Spleen (tissue), 7 donors: ENCODE measurements around the gene HRK.

Source experiments
- POLR2A ChIP-seq, 3 donors: fragments of 450-650 bp; IDR thresholded peaks; one replicate each; pipeline ENCODE4 v1.5.1; 2017; ENCODE audit warnings: antibody characterized with exemption in 3 of 3, mild to moderate bottlenecking in 1 of 3
- TF ChIP-seq, protein P1 (sequence below), 11 experiments: fragments of 200-600 bp in 7 of 11; fragments of 450-650 bp in 4 of 11; sonication (generic) in 4 of 11; IDR thresholded peaks in 8 of 11; conservative IDR thresholded peaks in 3 of 11; 1 replicate in 7 of 11; 2 replicates in 4 of 11; pipeline versions ENCODE4 v1.4.0 to v1.8.0; 2016 to 2021; ENCODE audit warnings: antibody characterized with exemption in 11 of 11, inconsistent platforms in 4 of 11, mild to moderate bottlenecking in 1 of 11
- donor health status: DM: no; HTN: no; CAD: no; lungs with moderate emphysema.
- donor health status: DM: no; HTN: no; CAD: no.
- donor health status: DM: no; HTN: no; CAD: no.

DNA sequence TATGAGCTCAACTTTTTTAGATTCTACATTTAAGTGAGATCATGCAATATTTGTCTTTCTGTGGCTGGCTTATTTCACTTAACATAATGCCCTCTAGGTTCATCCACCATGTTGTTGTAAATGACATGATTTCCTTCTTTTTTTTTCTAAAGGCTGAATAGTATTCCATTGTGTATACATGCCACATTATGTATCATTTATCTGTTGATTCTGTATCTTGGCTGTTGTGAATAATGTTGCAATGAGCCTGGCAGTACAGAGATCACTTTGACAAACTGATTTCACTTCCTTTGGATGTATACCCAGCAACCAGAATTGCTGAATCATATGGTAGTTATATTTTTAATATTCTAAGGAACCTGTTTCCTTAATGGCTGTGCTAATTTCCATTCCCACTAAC is 48.6 kb upstream of the HRK start:
- TF ChIP-seq, protein P1, sequence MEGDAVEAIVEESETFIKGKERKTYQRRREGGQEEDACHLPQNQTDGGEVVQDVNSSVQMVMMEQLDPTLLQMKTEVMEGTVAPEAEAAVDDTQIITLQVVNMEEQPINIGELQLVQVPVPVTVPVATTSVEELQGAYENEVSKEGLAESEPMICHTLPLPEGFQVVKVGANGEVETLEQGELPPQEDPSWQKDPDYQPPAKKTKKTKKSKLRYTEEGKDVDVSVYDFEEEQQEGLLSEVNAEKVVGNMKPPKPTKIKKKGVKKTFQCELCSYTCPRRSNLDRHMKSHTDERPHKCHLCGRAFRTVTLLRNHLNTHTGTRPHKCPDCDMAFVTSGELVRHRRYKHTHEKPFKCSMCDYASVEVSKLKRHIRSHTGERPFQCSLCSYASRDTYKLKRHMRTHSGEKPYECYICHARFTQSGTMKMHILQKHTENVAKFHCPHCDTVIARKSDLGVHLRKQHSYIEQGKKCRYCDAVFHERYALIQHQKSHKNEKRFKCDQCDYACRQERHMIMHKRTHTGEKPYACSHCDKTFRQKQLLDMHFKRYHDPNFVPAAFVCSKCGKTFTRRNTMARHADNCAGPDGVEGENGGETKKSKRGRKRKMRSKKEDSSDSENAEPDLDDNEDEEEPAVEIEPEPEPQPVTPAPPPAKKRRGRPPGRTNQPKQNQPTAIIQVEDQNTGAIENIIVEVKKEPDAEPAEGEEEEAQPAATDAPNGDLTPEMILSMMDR (IDR thresholded peaks at IDR 0.05 in 8 of 11, conservative IDR thresholded peaks at IDR 0.05 in 3 of 11): no peak
- TF ChIP-seq POLR2A (IDR thresholded peaks at IDR 0.05): no peak
